Measurements from ENCODE around the gene LY86. TPM values are rescaled to one million over a fixed set of nuclear protein-coding genes. Genes with fewer than 3 reads are reported as not detected.

Gene LY86
- total RNA-seq, 2 experiments from 2014 or later = 0.48 TPM; not detected in 1

- POLR2A ChIA-PET = no interaction called here
- CTCF ChIA-PET = interaction anchor here (0.6 kb wide), 1 partner anchor 42 kb away, joined by 3 read pairs; no protein-coding TSS in a partner anchor
Observed at GRCh38 chr6:6614096-6614982, 25.8 kb downstream of the LY86 start.

- ChIA-PET POLR2A (no interaction called here), CTCF (no interaction called here)
Observed at GRCh38 chr6:6614983-6615349, 26.4 kb downstream of the LY86 start.

- ChIA-PET POLR2A (no interaction called here), CTCF (no interaction called here)
Observed at GRCh38 chr6:6616656-6617055, 28.1 kb downstream of the LY86 start.

- POLR2A ChIA-PET = no interaction called here
- CTCF ChIA-PET = no interaction called here
Observed at GRCh38 chr6:6619021-6619794, 30.7 kb downstream of the LY86 start.

GRCh38 chr6:6620766-6621425, 32.4 kb downstream of the LY86 start:
- CTCF ChIA-PET = no interaction called here
- POLR2A ChIA-PET = no interaction called here

- CTCF ChIA-PET = no interaction called here
- POLR2A ChIA-PET = no interaction called here
Observed at GRCh38 chr6:6622501-6622900, 34.0 kb downstream of the LY86 start.

DNA sequence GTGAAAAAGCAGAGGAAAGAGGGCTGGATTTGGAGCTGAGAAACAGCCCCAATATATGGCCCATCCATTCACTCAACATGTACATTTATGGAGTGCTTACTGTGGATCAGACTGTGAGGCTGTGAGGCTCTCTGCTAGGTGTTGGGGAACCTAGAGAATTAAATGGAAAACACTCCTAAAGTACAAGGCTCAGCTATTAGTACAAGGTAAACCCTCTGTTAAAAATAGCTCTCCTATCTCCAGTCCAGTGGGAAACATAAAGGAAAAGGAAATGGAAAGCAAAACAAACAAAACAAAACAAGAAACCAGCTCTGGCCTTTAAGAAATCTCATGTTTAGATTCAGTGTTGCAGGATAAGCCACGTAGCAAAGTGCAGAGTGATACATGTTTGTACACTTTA, 35.0 kb downstream of the LY86 start:
- POLR2A ChIA-PET = no interaction called here
- CTCF ChIA-PET = no interaction called here

DNA sequence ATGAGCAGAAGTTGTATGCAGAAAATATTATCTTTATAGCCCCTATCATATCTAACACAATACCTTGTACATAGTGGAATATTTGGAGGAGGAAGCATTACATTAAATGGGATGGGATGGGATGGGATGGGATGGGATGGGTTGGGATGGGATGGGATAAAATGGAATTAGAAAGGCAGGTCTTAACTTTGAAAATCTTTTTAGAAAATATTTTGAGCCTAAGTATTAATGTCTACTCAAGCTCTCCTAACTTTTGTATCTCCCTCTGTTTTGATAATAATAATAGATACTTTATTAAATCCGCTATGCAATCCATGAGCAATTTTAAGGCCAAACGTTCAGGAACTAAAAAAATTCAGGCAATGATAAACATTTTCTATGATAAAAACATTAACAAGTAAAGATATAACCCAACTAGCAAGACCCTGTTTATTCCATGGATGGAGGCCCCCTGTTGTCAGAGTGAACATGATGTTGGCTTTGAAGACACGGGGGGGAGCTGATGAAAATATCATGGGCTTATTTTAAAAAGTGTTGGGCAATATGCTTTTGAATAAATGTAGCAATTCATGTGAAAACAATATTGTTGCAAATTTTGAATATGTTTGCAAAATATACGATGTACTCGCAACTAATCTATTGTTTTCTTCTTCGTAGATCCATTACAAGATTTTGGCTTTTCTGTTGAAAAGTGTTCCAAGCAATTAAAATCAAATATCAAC, 35.9 kb downstream of the LY86 start:
- ChIA-PET POLR2A (no interaction called here), CTCF (no interaction called here)

DNA sequence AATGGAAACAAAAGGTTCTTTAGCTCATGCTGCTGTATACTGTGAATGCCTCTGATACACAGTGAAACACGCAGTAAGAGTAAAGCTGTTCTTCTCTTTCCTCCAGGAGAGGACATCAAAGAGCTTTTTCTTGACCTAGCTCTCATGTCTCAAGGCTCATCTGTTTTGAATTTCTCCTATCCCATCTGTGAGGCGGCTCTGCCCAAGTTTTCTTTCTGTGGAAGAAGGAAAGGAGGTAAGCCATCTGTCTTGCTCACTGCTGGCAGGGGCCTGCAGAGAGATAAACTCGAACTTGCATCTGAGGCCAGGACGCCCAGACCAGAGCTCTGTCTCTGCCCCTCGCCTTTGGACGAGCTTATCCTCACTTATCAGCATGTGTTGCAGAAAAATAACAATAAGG, 37.7 kb downstream of the LY86 start:
- POLR2A ChIA-PET = no interaction called here
- CTCF ChIA-PET = interaction anchor here (0.6 kb wide), 1 partner anchor 43 kb away, joined by 3 read pairs; no protein-coding TSS in a partner anchor

GRCh38 chr6:6629402-6629801, 40.9 kb downstream of the LY86 start:
- ChIA-PET CTCF (no interaction called here), POLR2A (no interaction called here)

GRCh38 chr6:6631053-6631452, 42.5 kb downstream of the LY86 start:
- POLR2A ChIA-PET = no interaction called here
- CTCF ChIA-PET = no interaction called here

- ChIA-PET CTCF (no interaction called here), POLR2A (no interaction called here)
Observed at GRCh38 chr6:6631534-6632276, 43.2 kb downstream of the LY86 start.

- POLR2A ChIA-PET = no interaction called here
- CTCF ChIA-PET = no interaction called here
Observed at GRCh38 chr6:6633898-6634734, 45.6 kb downstream of the LY86 start.

DNA sequence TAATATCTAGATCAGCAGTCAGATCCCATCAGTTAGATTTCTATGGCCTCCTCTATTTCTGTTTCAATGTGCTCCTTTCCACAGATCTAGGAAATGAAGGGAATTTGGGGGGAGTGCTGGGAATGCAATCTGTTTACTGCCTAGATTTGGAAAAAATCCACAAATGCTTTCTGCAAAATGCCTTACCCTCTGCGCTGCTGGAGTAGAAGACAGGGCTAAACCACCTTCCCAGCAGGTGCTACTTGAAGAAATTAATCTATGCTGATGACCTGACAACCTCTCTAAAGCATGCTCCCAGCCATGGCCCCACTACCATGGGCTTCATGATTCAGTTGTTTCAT, 46.2 kb downstream of the LY86 start:
- CTCF ChIA-PET = no interaction called here
- POLR2A ChIA-PET = no interaction called here

DNA sequence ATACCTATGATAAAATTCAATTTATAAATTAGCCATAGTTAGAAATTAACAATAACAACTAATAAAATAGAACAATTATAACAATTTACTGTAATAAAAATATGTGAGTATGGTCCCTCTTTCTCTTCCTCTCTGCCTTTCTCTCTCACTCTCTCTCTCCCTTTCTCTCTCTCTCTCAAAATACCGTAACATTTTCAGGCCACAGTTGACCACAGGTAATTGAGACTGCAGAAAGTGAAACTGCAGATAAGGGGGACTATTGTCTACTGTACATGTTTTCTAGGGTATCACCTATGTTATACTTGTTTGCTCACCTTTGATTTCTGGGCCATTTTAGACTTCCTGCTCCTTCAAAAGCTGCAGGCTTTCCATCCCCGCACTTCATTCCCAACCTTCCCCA, 46.8 kb downstream of the LY86 start:
- POLR2A ChIA-PET = no interaction called here
- CTCF ChIA-PET = no interaction called here

- ChIA-PET POLR2A (no interaction called here), CTCF (no interaction called here)
Observed at GRCh38 chr6:6635869-6636268, 47.3 kb downstream of the LY86 start.

GRCh38 chr6:6639572-6639971, 51.1 kb downstream of the LY86 start:
- CTCF ChIA-PET = no interaction called here

DNA sequence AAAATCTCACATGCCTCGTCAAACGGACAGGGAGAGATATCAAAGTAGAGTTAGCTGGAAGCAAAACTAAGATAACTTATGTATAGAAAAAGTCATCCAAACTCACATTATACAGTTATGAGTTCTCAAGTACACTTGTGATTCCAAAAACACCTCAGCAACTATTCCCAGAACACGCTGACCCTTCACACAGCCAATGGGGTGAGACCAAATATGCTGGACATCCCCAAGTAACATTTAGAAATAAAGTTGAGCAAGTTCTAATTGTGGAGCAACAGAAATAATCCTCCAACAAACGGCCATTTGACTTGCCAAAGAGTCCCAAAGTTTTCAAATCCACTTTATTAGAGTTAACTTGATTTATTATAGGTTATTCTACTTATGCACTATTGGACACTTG, 52.4 kb downstream of the LY86 start:
- ChIA-PET CTCF (no interaction called here), POLR2A (no interaction called here)

More at GRCh38 chr6:6639572-6639971, 51.1 kb downstream of the LY86 start:
- POLR2A ChIA-PET = no interaction called here

DNA sequence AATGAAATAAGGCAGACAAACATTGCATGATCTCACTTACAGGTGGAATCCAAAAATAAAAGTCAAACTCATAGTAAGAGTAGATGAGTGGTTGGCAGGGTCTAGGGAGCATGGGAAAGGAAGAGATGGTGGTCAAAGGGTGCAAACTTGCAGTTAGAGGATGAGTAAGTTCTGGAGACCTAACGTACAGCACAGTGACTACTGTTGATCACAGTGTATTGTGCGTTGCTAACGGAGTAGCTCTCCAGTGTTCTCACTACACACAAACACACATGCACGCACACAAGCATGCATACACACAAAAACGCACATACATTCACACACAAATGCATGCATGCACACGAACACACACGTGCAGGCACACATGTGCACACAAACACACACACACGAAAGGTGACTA, 54.9 kb downstream of the LY86 start:
- POLR2A ChIA-PET = no interaction called here
- CTCF ChIA-PET = no interaction called here
